Kidney epithelial cell (primary cell): ENCODE data around the gene TNFSF10. TPM values are rescaled to one million over a fixed set of nuclear protein-coding genes. Genes with fewer than 3 reads are reported as not detected.
"Not testable (repeated sequence)": the region's sequence is repeated elsewhere in the genome, so short reads cannot be mapped to it uniquely, and the experiment has no call there.

Experiments used
- DNase-seq: peaks from one replicate; pipeline ENCODE4 v3.0.0-alpha.2; 2010; ENCODE audit warnings: low read depth
- H3K27me3 ChIP-seq: 2 replicates; pipeline ENCODE4 v1.6.0; 2011; ENCODE audit warnings: low read length; ENCODE audit not compliant: control insufficient read depth, insufficient read depth
- H3K36me3 ChIP-seq: 2 replicates; pipeline ENCODE4 v1.5.1; 2011; ENCODE audit warnings: low read length; ENCODE audit not compliant: control insufficient read depth, insufficient read depth
- H3K4me3 ChIP-seq: 2 replicates; pipeline ENCODE4 v1.5.1; 2011; ENCODE audit warnings: low read depth, mild to moderate bottlenecking, control low read depth, low read length
- CTCF ChIP-seq: IDR thresholded peaks from 2 replicates; pipeline ENCODE4 v1.5.1; 2011; ENCODE audit warnings: mild to moderate bottlenecking, moderate library complexity, low read length, control low read depth, inconsistent platforms; ENCODE audit not compliant: insufficient read depth, poor library complexity, severe bottlenecking
- total RNA-seq: library from RNA; depleted of rRNA; stranded (reverse); fragments of >200 nt; gene quantifications from 2 replicates; pipeline ENCODE4 v1.2.3, GENCODE V29; 2015

Gene TNFSF10
- total RNA-seq, result 8.6 and 16.5 TPM in 2 replicates

DNA sequence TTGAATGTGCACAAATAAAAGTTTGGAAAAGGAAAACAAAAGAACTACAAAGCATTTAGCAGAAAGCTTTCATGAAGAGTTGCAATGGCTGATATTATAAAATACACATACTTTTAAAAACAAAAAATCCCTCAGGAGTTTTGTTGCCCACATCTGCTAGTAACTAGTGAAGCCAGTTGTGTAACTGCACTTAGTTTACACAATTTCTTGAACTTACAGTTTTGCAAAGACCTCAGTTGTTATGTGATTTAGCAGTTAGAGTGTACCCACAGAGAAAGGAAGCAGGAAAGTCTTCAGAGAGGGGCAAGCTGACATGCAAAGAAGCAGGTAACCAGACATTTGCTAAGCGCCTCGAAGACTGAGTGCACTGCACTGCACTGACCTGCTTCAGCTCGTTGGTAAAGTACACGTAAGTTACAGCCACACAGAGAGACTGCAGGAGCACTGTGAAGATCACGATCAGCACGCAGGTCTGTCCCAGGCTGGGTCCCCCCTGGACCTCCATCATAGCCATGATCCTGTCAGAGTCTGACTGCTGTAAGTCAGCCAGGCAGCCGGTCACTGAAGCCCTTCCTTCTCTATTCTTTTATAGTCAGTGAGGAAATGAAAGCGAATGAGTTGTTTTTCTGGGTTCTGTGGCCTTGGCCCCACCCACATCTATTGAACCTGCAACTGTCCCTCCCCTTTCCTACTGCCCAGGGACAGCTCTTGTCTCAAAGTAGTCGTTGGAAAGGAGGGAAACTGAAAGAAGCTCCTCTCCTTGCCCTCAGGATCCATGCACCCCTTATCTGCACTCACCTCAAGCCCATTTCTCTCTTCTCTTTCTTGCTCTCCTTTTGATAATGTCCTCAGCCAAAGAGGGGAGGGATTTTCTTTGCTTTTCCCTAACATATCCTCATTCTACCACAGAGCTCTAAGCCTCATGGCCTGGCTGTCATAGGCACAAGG is at the start of gene TNFSF10:
Gene TNFSF10, minus strand, starts transcription at position 560 of the 948 bp plus-strand sequence. Its CDS starts 46 bp downstream, at position 514.
- peak; percentile 77 for DNase-seq
- peaks cover under 1% of the 10 kb centered on the region for H3K36me3 ChIP-seq
- peak within 1 kb of the TSS; percentile 63 for H3K4me3 ChIP-seq
- no peaks in the 10 kb centered on the region for H3K27me3 ChIP-seq
- TF ChIP-seq CTCF, result no peak

GRCh38 chr3:172569128-172570008 is 46.1 kb upstream of the TNFSF10 start:
- no peak for TF ChIP-seq CTCF
- DNase-seq, result no peak
- H3K27me3 ChIP-seq, result no peaks in the 10 kb centered on the region
- H3K4me3 ChIP-seq, result no peak overlapping the region
- H3K36me3 ChIP-seq, result no peaks in the 10 kb centered on the region

GRCh38 chr3:172568701-172569100 is 45.5 kb upstream of the TNFSF10 start:
- Histone ChIP-seq H3K36me3 (no peaks in the 10 kb centered on the region), H3K4me3 (no peak overlapping the region), H3K27me3 (no peaks in the 10 kb centered on the region)
- no peak for TF ChIP-seq CTCF
- DNase-seq, result no peak

- not testable (repeated sequence) for H3K27me3 ChIP-seq, H3K36me3 ChIP-seq, DNase-seq, H3K4me3 ChIP-seq
These were observed 43.6 kb upstream of the TNFSF10 start for GRCh38 chr3:172566785-172567184.

DNA sequence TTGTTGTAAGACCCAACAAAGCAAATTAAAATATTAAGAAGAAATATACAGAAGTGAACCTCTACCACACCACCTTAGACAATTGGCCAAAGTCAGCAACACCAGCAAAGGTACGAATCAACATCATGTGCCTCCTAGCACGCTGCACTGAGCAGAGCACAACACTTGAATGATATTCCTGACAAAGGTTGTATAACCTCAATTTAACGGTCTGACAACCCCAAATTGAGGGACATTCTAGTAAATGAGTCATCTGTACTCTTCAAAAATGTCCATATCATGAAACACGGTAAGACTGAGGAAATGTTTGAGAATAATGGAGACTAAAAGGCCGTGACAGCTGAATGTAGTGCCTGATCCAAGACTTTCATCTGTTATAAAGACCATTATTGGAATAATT is 41.3 kb upstream of the TNFSF10 start:
- H3K36me3 ChIP-seq, result no peaks in the 10 kb centered on the region
- no peak for TF ChIP-seq CTCF
- DNase-seq, result peak; percentile 77
- H3K27me3 ChIP-seq, result no peaks in the 10 kb centered on the region
- H3K4me3 ChIP-seq, result no peak overlapping the region
